ACHN (cell line): ENCODE data around the gene TLE1.
"Not testable (repeated sequence)": the region's sequence is repeated elsewhere in the genome, so short reads cannot be mapped to it uniquely, and the experiment has no call there.

Experiments
- DNase-seq: peaks from one replicate; pipeline ENCODE4 v3.0.0-alpha.2; 2015
- in situ Hi-C: cut with HindIII; loops from 2 replicates; pipeline ENCODE4 v1.10.0; 2017; ENCODE audit warnings: low sequenced_read_pairs, low pct_ligation_motif_present, low pct_unique_long_range_greater_than_20kb

TLE1 gene

GRCh38 chr9:81609782-81610739 lies 79.3 kb downstream of the TLE1 start:
- in situ Hi-C loops, result no loop called here
- DNase-seq, result peak; percentile 66

GRCh38 chr9:81608289-81608657 lies 81.1 kb downstream of the TLE1 start:
- in situ Hi-C loops, result no loop called here
- DNase-seq, result no peak

- peak; percentile 66 for DNase-seq
- in situ Hi-C loops, result no loop called here
These were observed 81.6 kb downstream of the TLE1 start for GRCh38 chr9:81607593-81608288.

- DNase-seq, in situ Hi-C loops: not testable (repeated sequence)
These were observed 83.1 kb downstream of the TLE1 start for GRCh38 chr9:81606261-81606660.

- in situ Hi-C loops, result no loop called here
- no peak for DNase-seq
These were observed 84.1 kb downstream of the TLE1 start for GRCh38 chr9:81605170-81605670.

- in situ Hi-C loops, result no loop called here
- DNase-seq, result no peak
These were observed 84.8 kb downstream of the TLE1 start for GRCh38 chr9:81604306-81605169.

GRCh38 chr9:81602887-81603680 lies 86.3 kb downstream of the TLE1 start:
- in situ Hi-C loops, result no loop called here
- DNase-seq, result no peak

- DNase-seq, result no peak
- in situ Hi-C loops, result no loop called here
These were observed 87.4 kb downstream of the TLE1 start for GRCh38 chr9:81601639-81602623.

GRCh38 chr9:81600631-81601030 lies 88.7 kb downstream of the TLE1 start:
- in situ Hi-C loops, result no loop called here
- no peak for DNase-seq

- in situ Hi-C loops, result no loop called here
- DNase-seq, result no peak
These were observed 89.5 kb downstream of the TLE1 start for GRCh38 chr9:81599837-81600236.

- in situ Hi-C loops, result no loop called here
These were observed 90.5 kb downstream of the TLE1 start for GRCh38 chr9:81598811-81599210.

GRCh38 chr9:81598123-81598497 lies 91.2 kb downstream of the TLE1 start:
- no peak for DNase-seq
- in situ Hi-C loops, result no loop called here

More at GRCh38 chr9:81598811-81599210, 90.5 kb downstream of the TLE1 start:
- no peak for DNase-seq

- no peak for DNase-seq
- in situ Hi-C loops, result no loop called here
These were observed 91.8 kb downstream of the TLE1 start for GRCh38 chr9:81597419-81598122.

GRCh38 chr9:81596679-81597418 lies 92.5 kb downstream of the TLE1 start:
- DNase-seq, result no peak
- in situ Hi-C loops, result no loop called here

- no peak for DNase-seq
- in situ Hi-C loops, result no loop called here
These were observed 93.3 kb downstream of the TLE1 start for GRCh38 chr9:81595887-81596543.
